ENCODE measurements around the gene FARS2. TPM values are rescaled to one million over a fixed set of nuclear protein-coding genes. Genes with fewer than 3 reads are reported as not detected.

FARS2 gene
- total and polyA plus RNA-seq, 4 donors: 6.3 to 14.2 (median 10.5) TPM

DNA sequence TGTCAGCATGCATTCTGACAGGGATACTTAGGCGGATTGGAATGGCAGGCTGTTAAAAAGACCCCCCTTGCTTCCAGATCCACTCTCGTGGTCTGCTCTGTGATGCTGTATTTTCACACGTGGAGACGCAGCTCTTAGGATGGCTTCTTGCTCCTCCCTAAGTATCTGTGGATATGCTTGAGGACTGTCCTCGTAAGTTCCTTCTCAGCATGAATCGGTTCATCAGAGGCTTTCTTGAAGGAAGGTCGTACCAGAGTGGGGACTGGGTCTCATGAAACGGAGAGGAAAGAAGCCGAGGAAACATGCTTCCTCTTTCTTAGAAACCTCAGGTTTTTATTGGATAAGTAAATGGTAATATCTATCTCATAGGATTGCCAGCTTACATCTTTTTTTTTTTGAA lies 220.4 kb downstream of the FARS2 start:
- H3K27ac ChIP-seq (ENCODE audit: low read depth in 1 of 2, low read length in 2 of 2): no peak overlapping the region
- no peaks in the 10 kb centered on the region for H3K9me3 ChIP-seq (ENCODE audit: control insufficient read depth, low read length)
- no peaks in the 10 kb centered on the region for H3K4me1 ChIP-seq (ENCODE audit: control insufficient read depth in 1 of 2, insufficient read depth in 2 of 2, low read length in 2 of 2)
- WGBS, 2 donors: 91 to 94% methylated on average over 9 of the region's 9 CpGs
- H3K27me3 ChIP-seq (ENCODE audit: control insufficient read depth in 1 of 2, insufficient read depth in 2 of 2, low read length in 1 of 2): no peaks in the 10 kb centered on the region
- intact Hi-C loops (cut with DNase I): no loop called here
- no peak overlapping the region for H3K4me3 ChIP-seq (ENCODE audit: low read length in 2 of 2)
- no peaks in the 10 kb centered on the region for H3K36me3 ChIP-seq (ENCODE audit: control insufficient read depth in 1 of 2, insufficient read depth in 2 of 2, low read length in 1 of 2)
- ATAC-seq (ENCODE audit: low FRiP score): no peak
- DNase-seq: no peak

DNA sequence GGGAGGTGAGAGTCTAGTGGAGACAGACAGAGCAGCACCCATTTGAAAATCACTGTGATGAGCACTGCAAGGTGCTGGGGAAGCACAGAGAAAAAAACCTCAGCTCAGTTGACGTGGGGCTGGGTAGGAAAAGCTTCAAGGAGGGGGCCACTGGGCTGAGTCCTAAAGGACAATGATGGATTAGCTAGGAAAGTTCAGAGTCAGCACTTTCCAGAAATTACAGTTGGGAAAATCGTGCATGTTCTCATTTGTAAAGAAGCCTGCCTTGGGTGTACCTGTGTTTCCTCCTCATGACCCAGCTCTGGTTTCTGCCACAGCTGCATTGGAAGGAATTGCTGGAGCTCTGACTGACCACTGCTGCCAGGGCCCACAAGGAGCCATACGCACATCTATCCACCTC lies 221.3 kb downstream of the FARS2 start:
- Histone ChIP-seq H3K4me1 (ENCODE audit: control insufficient read depth in 1 of 2, insufficient read depth in 2 of 2, low read length in 2 of 2) (no peaks in the 10 kb centered on the region), H3K4me3 (ENCODE audit: low read length in 2 of 2) (no peak overlapping the region), H3K9me3 (ENCODE audit: control insufficient read depth, low read length) (no peaks in the 10 kb centered on the region), H3K27ac (ENCODE audit: low read depth in 1 of 2, low read length in 2 of 2) (no peak overlapping the region), H3K36me3 (ENCODE audit: control insufficient read depth in 1 of 2, insufficient read depth in 2 of 2, low read length in 1 of 2) (peaks cover 0 to 2% of the 10 kb centered on the region in 2 donors), H3K27me3 (ENCODE audit: control insufficient read depth in 1 of 2, insufficient read depth in 2 of 2, low read length in 1 of 2) (no peaks in the 10 kb centered on the region)
- no peak for ATAC-seq (ENCODE audit: low FRiP score)
- intact Hi-C loops (cut with DNase I): no loop called here
- DNase-seq: no peak
- 86 to 88% methylated on average over 3 of the region's 3 CpGs for WGBS, 2 donors

DNA sequence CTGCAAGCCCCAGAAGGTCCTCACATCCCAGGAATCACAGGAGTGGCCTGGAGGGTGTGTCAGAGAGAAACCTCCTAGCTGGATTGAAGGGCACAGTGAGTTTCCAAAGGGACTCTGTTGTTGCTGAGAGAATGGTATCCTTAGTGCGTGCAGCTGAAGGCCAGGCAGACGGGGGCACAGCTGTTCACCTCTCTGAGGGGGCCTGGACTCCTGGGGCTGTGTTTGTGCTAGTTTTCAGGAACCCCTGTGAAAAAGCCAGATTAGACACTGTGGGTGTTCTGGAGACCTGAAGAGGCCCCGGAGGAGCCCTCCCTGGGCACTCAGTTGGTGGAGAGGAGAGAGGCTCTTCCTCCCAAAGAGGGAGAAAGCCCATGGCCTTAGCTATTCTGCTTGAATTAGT lies 223.4 kb downstream of the FARS2 start:
- H3K36me3 ChIP-seq (ENCODE audit: control insufficient read depth in 1 of 2, insufficient read depth in 2 of 2, low read length in 1 of 2): peaks cover 0 to 2% of the 10 kb centered on the region in 2 donors
- ATAC-seq (ENCODE audit: low FRiP score) (no peak), DNase-seq (no peak)
- no peaks in the 10 kb centered on the region for H3K27me3 ChIP-seq (ENCODE audit: control insufficient read depth in 1 of 2, insufficient read depth in 2 of 2, low read length in 1 of 2)
- no peak overlapping the region for H3K4me3 ChIP-seq (ENCODE audit: low read length in 2 of 2)
- intact Hi-C loops (cut with DNase I): no loop called here
- H3K9me3 ChIP-seq (ENCODE audit: control insufficient read depth, low read length): no peaks in the 10 kb centered on the region
- WGBS, 2 donors: 98% methylated on average over 3 of the region's 3 CpGs
- H3K27ac ChIP-seq (ENCODE audit: low read depth in 1 of 2, low read length in 2 of 2): no peak overlapping the region
- no peaks in the 10 kb centered on the region for H3K4me1 ChIP-seq (ENCODE audit: control insufficient read depth in 1 of 2, insufficient read depth in 2 of 2, low read length in 2 of 2)

DNA sequence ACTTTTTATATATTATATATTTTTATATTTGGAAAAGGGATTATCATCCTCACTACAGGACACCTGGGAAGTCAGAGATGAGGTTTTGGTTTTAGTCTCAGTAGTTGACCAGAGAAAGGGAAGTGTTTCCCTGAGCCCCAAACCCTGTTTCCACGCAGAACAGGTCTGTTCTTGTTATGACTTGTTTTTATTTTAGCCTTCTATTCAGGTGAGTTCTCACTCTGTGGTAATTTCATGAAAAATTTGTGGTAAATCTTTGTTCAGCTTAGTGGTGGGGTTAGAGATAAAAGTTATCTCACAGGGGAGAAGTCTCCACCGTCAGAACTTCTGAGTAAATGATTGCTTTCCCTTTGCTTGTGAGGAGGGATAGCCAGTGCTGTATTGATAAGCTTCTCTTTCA lies 224.9 kb downstream of the FARS2 start:
- H3K9me3 ChIP-seq (ENCODE audit: control insufficient read depth, low read length): no peaks in the 10 kb centered on the region
- ATAC-seq (ENCODE audit: low FRiP score) (no peak), DNase-seq (no peak)
- no peaks in the 10 kb centered on the region for H3K4me1 ChIP-seq (ENCODE audit: control insufficient read depth in 1 of 2, insufficient read depth in 2 of 2, low read length in 2 of 2)
- no peaks in the 10 kb centered on the region for H3K27me3 ChIP-seq (ENCODE audit: control insufficient read depth in 1 of 2, insufficient read depth in 2 of 2, low read length in 1 of 2)
- H3K4me3 ChIP-seq (ENCODE audit: low read length in 2 of 2): no peak overlapping the region
- intact Hi-C loops (cut with DNase I): no loop called here
- H3K27ac ChIP-seq (ENCODE audit: low read depth in 1 of 2, low read length in 2 of 2): no peak overlapping the region
- peaks cover 0 to 2% of the 10 kb centered on the region in 2 donors for H3K36me3 ChIP-seq (ENCODE audit: control insufficient read depth in 1 of 2, insufficient read depth in 2 of 2, low read length in 1 of 2)
- WGBS, 2 donors: 94 to 97% methylated on average over 2 of the region's 2 CpGs

DNA sequence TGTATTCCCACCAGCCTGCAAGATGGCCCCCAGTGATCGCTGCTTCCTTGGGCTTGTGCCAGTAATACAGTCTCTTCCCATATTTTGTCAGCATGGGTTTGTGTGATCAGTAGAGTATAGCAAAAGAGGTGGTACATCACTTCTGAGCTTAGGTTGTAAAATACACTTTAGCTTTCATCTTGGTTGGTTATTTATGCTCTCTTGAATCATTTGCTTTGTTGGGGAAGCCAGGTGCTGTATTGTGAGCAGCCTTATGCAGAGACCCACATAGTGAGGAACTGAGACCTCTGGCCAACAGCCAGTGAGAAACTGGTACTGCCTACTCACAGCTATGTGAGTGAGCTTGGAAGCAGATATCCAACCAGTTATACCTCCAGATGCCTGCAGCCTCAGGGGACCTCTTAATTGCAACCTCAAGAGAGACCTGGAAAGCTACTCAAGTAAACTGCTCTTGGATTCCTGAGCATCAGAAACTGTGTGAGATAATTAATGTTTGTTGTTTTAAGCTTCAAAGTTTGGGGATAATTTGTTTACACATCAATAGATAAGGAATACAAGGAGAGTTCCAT lies 229.3 kb downstream of the FARS2 start:
- DNase-seq: no peak
- Histone ChIP-seq H3K4me1 (ENCODE audit: control insufficient read depth in 1 of 2, insufficient read depth in 2 of 2, low read length in 2 of 2) (no peaks in the 10 kb centered on the region), H3K27me3 (ENCODE audit: control insufficient read depth in 1 of 2, insufficient read depth in 2 of 2, low read length in 1 of 2) (no peaks in the 10 kb centered on the region), H3K4me3 (ENCODE audit: low read length in 2 of 2) (no peak overlapping the region), H3K27ac (ENCODE audit: low read depth in 1 of 2, low read length in 2 of 2) (no peak overlapping the region), H3K9me3 (ENCODE audit: control insufficient read depth, low read length) (no peaks in the 10 kb centered on the region), H3K36me3 (ENCODE audit: control insufficient read depth in 1 of 2, insufficient read depth in 2 of 2, low read length in 1 of 2) (peaks cover 0 to 2% of the 10 kb centered on the region in 2 donors)
- WGBS, 2 donors: 94 to 97% methylated on average over 1 of the region's 1 CpG
- intact Hi-C loops (cut with DNase I): loop anchor here in 1 of 2 donors (10.0 kb wide), 1 partner anchor 274 kb away; no protein-coding TSS in a partner anchor
- no peak for ATAC-seq (ENCODE audit: low FRiP score)

DNA sequence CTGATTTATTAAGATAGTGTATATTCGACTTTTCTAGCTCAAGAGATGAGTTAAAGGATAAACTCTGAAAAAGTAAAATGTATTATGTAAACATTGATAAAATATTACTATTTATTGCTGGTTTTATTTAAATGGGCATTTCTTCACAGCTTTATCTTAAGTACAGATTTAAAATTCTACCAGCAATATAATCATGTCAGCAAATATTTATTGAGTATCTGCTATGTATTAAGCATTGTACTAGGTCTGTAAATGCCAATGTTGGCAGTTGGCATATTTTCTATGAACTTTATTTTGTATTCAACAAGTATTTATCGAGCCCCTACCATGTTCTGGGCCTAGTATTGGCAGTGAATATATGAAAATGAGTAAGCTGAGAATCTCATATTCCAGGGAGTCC lies 231.0 kb downstream of the FARS2 start:
- H3K27ac ChIP-seq (ENCODE audit: low read depth in 1 of 2, low read length in 2 of 2): no peak overlapping the region
- DNase-seq (no peak), ATAC-seq (ENCODE audit: low FRiP score) (no peak)
- H3K9me3 ChIP-seq (ENCODE audit: control insufficient read depth, low read length): no peaks in the 10 kb centered on the region
- no peak overlapping the region for H3K4me3 ChIP-seq (ENCODE audit: low read length in 2 of 2)
- intact Hi-C loops (cut with DNase I): loop anchor here in 1 of 2 donors (10.0 kb wide), 1 partner anchor 272 kb away; no protein-coding TSS in a partner anchor
- no peaks in the 10 kb centered on the region for H3K4me1 ChIP-seq (ENCODE audit: control insufficient read depth in 1 of 2, insufficient read depth in 2 of 2, low read length in 2 of 2)
- H3K27me3 ChIP-seq (ENCODE audit: control insufficient read depth in 1 of 2, insufficient read depth in 2 of 2, low read length in 1 of 2): no peaks in the 10 kb centered on the region
- peaks cover 0 to 2% of the 10 kb centered on the region in 2 donors for H3K36me3 ChIP-seq (ENCODE audit: control insufficient read depth in 1 of 2, insufficient read depth in 2 of 2, low read length in 1 of 2)
- 88 to 91% methylated on average over 2 of the region's 2 CpGs for WGBS, 2 donors

DNA sequence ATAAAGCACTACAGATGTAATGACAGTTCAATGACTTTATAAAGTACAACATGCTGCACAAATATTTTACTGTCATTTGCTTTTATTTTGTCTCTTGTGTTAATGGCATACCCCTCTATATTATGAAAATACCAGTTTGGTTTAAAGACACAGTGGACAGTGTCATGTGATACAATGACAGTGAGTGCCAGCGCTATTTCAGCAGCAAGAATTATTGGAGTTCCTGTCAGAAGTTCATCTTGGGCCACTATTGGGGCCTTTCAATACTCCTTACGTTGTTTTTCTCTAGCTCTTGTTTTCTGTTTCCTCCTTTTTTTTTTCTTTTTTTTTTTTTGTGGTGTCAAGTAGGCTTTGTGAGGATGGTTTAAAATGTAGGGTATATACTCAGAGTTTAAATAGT lies 232.5 kb downstream of the FARS2 start:
- no peaks in the 10 kb centered on the region for H3K4me1 ChIP-seq (ENCODE audit: control insufficient read depth in 1 of 2, insufficient read depth in 2 of 2, low read length in 2 of 2)
- ATAC-seq (ENCODE audit: low FRiP score) (no peak), DNase-seq (no peak)
- no peak overlapping the region for H3K27ac ChIP-seq (ENCODE audit: low read depth in 1 of 2, low read length in 2 of 2)
- H3K9me3 ChIP-seq (ENCODE audit: control insufficient read depth, low read length): no peaks in the 10 kb centered on the region
- no peaks in the 10 kb centered on the region for H3K36me3 ChIP-seq (ENCODE audit: control insufficient read depth in 1 of 2, insufficient read depth in 2 of 2, low read length in 1 of 2)
- H3K27me3 ChIP-seq (ENCODE audit: control insufficient read depth in 1 of 2, insufficient read depth in 2 of 2, low read length in 1 of 2): no peaks in the 10 kb centered on the region
- no peak overlapping the region for H3K4me3 ChIP-seq (ENCODE audit: low read length in 2 of 2)
- intact Hi-C loops (cut with DNase I): loop anchor here in 1 of 2 donors (10.0 kb wide), 1 partner anchor 271 kb away; no protein-coding TSS in a partner anchor
- 98 to 99% methylated on average over 2 of the region's 2 CpGs for WGBS, 2 donors

DNA sequence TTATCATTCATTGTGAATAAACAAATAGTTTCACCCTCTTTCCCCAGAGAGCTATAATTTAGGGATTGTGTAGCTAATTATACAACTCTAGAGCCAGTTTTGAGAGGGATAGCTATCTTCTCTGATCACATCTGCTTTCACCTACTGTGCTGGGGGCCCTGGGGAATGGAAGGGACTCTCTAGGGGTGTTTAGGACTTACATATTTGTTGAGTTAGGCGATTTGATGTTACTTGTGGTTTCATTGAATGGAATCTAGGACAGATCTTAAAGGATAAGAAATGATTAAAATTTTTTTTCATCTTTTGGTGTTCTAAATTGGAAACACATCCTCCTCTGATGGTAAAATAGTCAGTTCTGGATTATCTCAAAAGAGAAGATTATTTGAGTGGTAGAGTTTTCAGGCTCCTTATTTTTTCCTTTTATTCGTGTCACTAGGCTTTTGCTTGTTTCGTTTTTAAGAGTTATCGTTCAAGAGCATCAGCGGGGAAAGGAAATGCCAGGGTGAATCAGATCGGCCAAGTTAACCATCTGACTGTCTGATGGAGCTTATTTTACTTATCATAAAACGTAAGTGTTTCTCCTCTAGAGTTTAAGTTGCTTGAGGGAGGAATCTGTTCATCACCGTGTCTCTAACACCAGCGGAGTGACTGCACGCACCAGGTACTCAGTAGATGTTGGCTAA lies 236.7 kb downstream of the FARS2 start:
- Histone ChIP-seq H3K27me3 (ENCODE audit: control insufficient read depth in 1 of 2, insufficient read depth in 2 of 2, low read length in 1 of 2) (no peaks in the 10 kb centered on the region), H3K4me1 (ENCODE audit: control insufficient read depth in 1 of 2, insufficient read depth in 2 of 2, low read length in 2 of 2) (peaks cover 0 to 3% of the 10 kb centered on the region in 2 donors), H3K27ac (ENCODE audit: low read depth in 1 of 2, low read length in 2 of 2) (no peak overlapping the region), H3K4me3 (ENCODE audit: low read length in 2 of 2) (no peak overlapping the region), H3K36me3 (ENCODE audit: control insufficient read depth in 1 of 2, insufficient read depth in 2 of 2, low read length in 1 of 2) (no peaks in the 10 kb centered on the region), H3K9me3 (ENCODE audit: control insufficient read depth, low read length) (no peaks in the 10 kb centered on the region)
- 93 to 94% methylated on average over 10 of the region's 10 CpGs for WGBS, 2 donors
- intact Hi-C loops (cut with DNase I): loop anchor here in 1 of 2 donors (10.0 kb wide), 1 partner anchor 267 kb away; no protein-coding TSS in a partner anchor
- ATAC-seq (ENCODE audit: low FRiP score): no peak
- DNase-seq: no peak

DNA sequence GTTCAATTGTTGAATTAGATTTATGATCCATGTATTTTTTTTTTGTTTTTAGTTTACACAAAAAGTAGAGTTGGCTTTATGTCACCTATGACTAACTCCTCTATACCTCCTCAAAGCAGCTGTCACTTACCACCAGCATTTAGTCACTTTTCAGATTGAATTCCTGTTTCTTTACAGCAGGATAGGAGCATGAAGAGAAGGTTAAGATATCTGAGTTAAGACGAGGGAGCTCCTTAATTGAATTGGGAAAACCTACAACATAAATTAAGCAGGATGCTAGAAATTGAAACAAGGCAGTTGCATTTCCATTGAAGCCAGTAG lies 237.2 kb downstream of the FARS2 start:
- intact Hi-C loops (cut with DNase I): loop anchor here in 1 of 2 donors (10.0 kb wide), 1 partner anchor 266 kb away; no protein-coding TSS in a partner anchor
- no peak overlapping the region for H3K4me3 ChIP-seq (ENCODE audit: low read length in 2 of 2)
- no peaks in the 10 kb centered on the region for H3K9me3 ChIP-seq (ENCODE audit: control insufficient read depth, low read length)
- DNase-seq (no peak), ATAC-seq (ENCODE audit: low FRiP score) (no peak)
- H3K27ac ChIP-seq (ENCODE audit: low read depth in 1 of 2, low read length in 2 of 2): no peak overlapping the region
- H3K4me1 ChIP-seq (ENCODE audit: control insufficient read depth in 1 of 2, insufficient read depth in 2 of 2, low read length in 2 of 2): peaks cover 0 to 3% of the 10 kb centered on the region in 2 donors
- no peaks in the 10 kb centered on the region for H3K36me3 ChIP-seq (ENCODE audit: control insufficient read depth in 1 of 2, insufficient read depth in 2 of 2, low read length in 1 of 2)
- WGBS, 2 donors: 94 to 97% methylated on average over 1 of the region's 1 CpG
- H3K27me3 ChIP-seq (ENCODE audit: control insufficient read depth in 1 of 2, insufficient read depth in 2 of 2, low read length in 1 of 2): no peaks in the 10 kb centered on the region
